Fibroblast of the aortic adventitia (primary cell): Measurements from ENCODE around the gene CDH15. TPM values are rescaled to one million over a fixed set of nuclear protein-coding genes. Genes with fewer than 3 reads are reported as not detected.

ENCODE experiments used
- DNase-seq: peaks from one replicate; pipeline ENCODE4 v3.0.0-alpha.2; 2010; ENCODE audit warnings: low read depth
- H3K4me3 ChIP-seq: 2 replicates; pipeline ENCODE4 v1.5.1; 2011; ENCODE audit warnings: low read depth, mild to moderate bottlenecking, control low read depth, low read length, moderate library complexity
- CTCF ChIP-seq: IDR thresholded peaks from 2 replicates; pipeline ENCODE4 v1.5.1; 2011; ENCODE audit warnings: mild to moderate bottlenecking, low read length, control low read depth, inconsistent platforms; ENCODE audit not compliant: insufficient read depth
- total RNA-seq: library from RNA; depleted of rRNA; stranded (reverse); fragments of >200 nt; gene quantifications from 2 replicates; pipeline ENCODE4 v1.2.3, GENCODE V29; 2012; ENCODE audit warnings: low replicate concordance

The CDH15 gene
- total RNA-seq, 1 donor: 0.09 TPM

GRCh38 chr16:89130448-89130847, 41.1 kb upstream of the CDH15 start:
- H3K4me3 ChIP-seq: no peak overlapping the region
- DNase-seq: no peak
- TF ChIP-seq CTCF: no peak

- no peak for DNase-seq
- no peak for TF ChIP-seq CTCF
These were observed 39.8 kb upstream of the CDH15 start for GRCh38 chr16:89131783-89132182.

GRCh38 chr16:89132194-89133005, 39.1 kb upstream of the CDH15 start:
- H3K4me3 ChIP-seq: no peak overlapping the region
- TF ChIP-seq CTCF: no peak
- DNase-seq: no peak

More at GRCh38 chr16:89131783-89132182, 39.8 kb upstream of the CDH15 start:
- H3K4me3 ChIP-seq: no peak overlapping the region

- no peak for DNase-seq
- no peak for TF ChIP-seq CTCF
- no peak overlapping the region for H3K4me3 ChIP-seq
These were observed 38.0 kb upstream of the CDH15 start for GRCh38 chr16:89133457-89134127.

- H3K4me3 ChIP-seq: no peak overlapping the region
- no peak for DNase-seq
- TF ChIP-seq CTCF: no peak
These were observed 37.3 kb upstream of the CDH15 start for GRCh38 chr16:89134269-89134668.

- no peak for DNase-seq
- TF ChIP-seq CTCF: no peak
- H3K4me3 ChIP-seq: no peak overlapping the region
These were observed 36.4 kb upstream of the CDH15 start for GRCh38 chr16:89135166-89135565.
